Panc1 (cell line): ENCODE data around the gene KIAA1755. TPM values are rescaled to one million over a fixed set of nuclear protein-coding genes. Genes with fewer than 3 reads are reported as not detected.

Source experiments
- ATAC-seq: fragments of 200-7000 bp; cut with Tn5 transposase; 2 replicates; pipeline ENCODE4 v1.9.1; 2020; ENCODE audit warnings: mild to moderate bottlenecking, moderate library complexity
- BruUV-seq: library from RNA; stranded (reverse); fragments of 400-500 nt; replicated peaks from 2 replicates; lab custom pipeline; 2021; lab: Mats Ljungman, UMichigan
- CTCF ChIA-PET: fragments of 300-600 bp; sonication (Branson Sonifier 250); formaldehyde crosslinking; loops from one replicate; lab custom pipeline; 2022; ENCODE audit warnings: antibody characterized with exemption; lab: Charles Lee
- POLR2A ChIA-PET: fragments of 300-600 bp; sonication (Branson Sonifier 250); formaldehyde crosslinking; loops from one replicate; lab custom pipeline; 2022; ENCODE audit warnings: antibody characterized with exemption; lab: Charles Lee
- DNase-seq: peaks from one replicate; pipeline ENCODE4 v3.0.0-alpha.2; 2010; ENCODE audit warnings: low read depth, low spot score
- H3K27ac ChIP-seq: 2 replicates; pipeline ENCODE4 v1.5.1; 2011; ENCODE audit warnings: mild to moderate bottlenecking, low read length, inconsistent platforms
- H3K27me3 ChIP-seq: fragments of 200-500 bp; sonication (Bioruptor generic); 2 replicates; pipeline ENCODE4 v1.6.0; 2014; ENCODE audit warnings: low read length, inconsistent platforms; ENCODE audit not compliant: control insufficient read depth, insufficient read depth
- H3K36me3 ChIP-seq: fragments of 200-500 bp; sonication (Bioruptor generic); 2 replicates; pipeline ENCODE4 v1.5.1; 2014; ENCODE audit warnings: inconsistent platforms, mild to moderate bottlenecking, low read length, moderate library complexity; ENCODE audit not compliant: control insufficient read depth, insufficient read depth
- H3K4me1 ChIP-seq: 2 replicates; pipeline ENCODE4 v1.5.1; 2011; ENCODE audit warnings: inconsistent platforms, mild to moderate bottlenecking, low read length, moderate library complexity; ENCODE audit not compliant: control insufficient read depth, insufficient read depth
- H3K4me3 ChIP-seq, 2 experiments: 2 replicates each; pipeline ENCODE4 v1.5.1; 2011 to 2012; ENCODE audit warnings: low read depth in 2 of 2, low read length in 2 of 2, mild to moderate bottlenecking in 2 of 2, inconsistent platforms in 1 of 2, moderate library complexity in 1 of 2
- H3K9me3 ChIP-seq: fragments of 200-500 bp; sonication (Bioruptor generic); 2 replicates; pipeline ENCODE4 v1.5.1; 2014; ENCODE audit warnings: low read depth, mild to moderate bottlenecking, inconsistent platforms, low read length, moderate library complexity; ENCODE audit not compliant: control insufficient read depth, insufficient read depth
- CTCF ChIP-seq: fragments of 450-650 bp; IDR thresholded peaks from 2 replicates; pipeline ENCODE4 v1.5.1; 2017; ENCODE audit warnings: mild to moderate bottlenecking
- POLR2AphosphoS5 ChIP-seq: IDR thresholded peaks from 2 replicates; pipeline ENCODE4 v1.6.1; 2012; ENCODE audit warnings: mild to moderate bottlenecking, low read depth, low read length, moderate library complexity
- REST ChIP-seq, 2 experiments: IDR thresholded peaks; 2 replicates each; pipeline ENCODE4 v1.6.1; 2011 to 2012; ENCODE audit warnings: low read depth in 2 of 2, control low read depth in 1 of 2, low read length in 1 of 2, mild to moderate bottlenecking in 1 of 2, moderate library complexity in 1 of 2; ENCODE audit not compliant: insufficient read depth in 1 of 2
- SIN3A ChIP-seq: IDR thresholded peaks from 2 replicates; pipeline ENCODE4 v1.6.1; 2012; ENCODE audit warnings: low read depth, mild to moderate bottlenecking, low read length, moderate library complexity, borderline replicate concordance; ENCODE audit not compliant: insufficient read depth
- TCF7L2 ChIP-seq: IDR thresholded peaks from 2 replicates; pipeline ENCODE4 v1.6.1; 2011; ENCODE audit warnings: mild to moderate bottlenecking, low read depth, low read length, inconsistent platforms
- in situ Hi-C: cut with HindIII; loops from 2 replicates; pipeline ENCODE4 v1.10.0; 2016; ENCODE audit warnings: low sequenced_read_pairs, low pct_unique_long_range_greater_than_20kb
- intact Hi-C: fragments of 100-400 bp; cut with micrococcal nuclease; formaldehyde crosslinking; loops from one replicate; pipeline ENCODE4 v1.10.0; 2022; ENCODE audit not compliant: unreplicated experiment
- total RNA-seq: library from RNA; stranded (reverse); gene quantifications from one replicate; pipeline ENCODE4 v1.2.1, GENCODE V29; 2021; ENCODE audit not compliant: unreplicated experiment

KIAA1755 gene
- total RNA-seq, 1 experiment from 2014 or later = 0.08 TPM

- CTCF ChIA-PET = interaction anchor here (0.8 kb wide), 1 partner anchor 44 kb away, joined by 3 read pairs; no protein-coding TSS in a partner anchor
- ATAC-seq (no peak), DNase-seq (no peak)
- Histone ChIP-seq H3K4me1 (no peaks in the 10 kb centered on the region), H3K9me3 (no peaks in the 10 kb centered on the region), H3K27ac (no peak overlapping the region), H3K27me3 (no peaks in the 10 kb centered on the region), H3K36me3 (no peaks in the 10 kb centered on the region), H3K4me3 (no peak overlapping the region)
- POLR2A ChIA-PET = no interaction called here
- TF ChIP-seq POLR2AphosphoS5 = no peak
- no peak for TF ChIP-seq TCF7L2
- no peak for TF ChIP-seq SIN3A
- no peak for TF ChIP-seq REST (IDR thresholded peaks at IDR 0.05; ENCODE audit: insufficient read depth in 1 of 2, low read depth in 2 of 2, low read length in 1 of 2)
- no peak for TF ChIP-seq CTCF
- no TSS peak for BruUV-seq
- in situ Hi-C loops = no loop called here
- intact Hi-C loops = no loop called here
Observed at GRCh38 chr20:38278131-38278530, 17.6 kb upstream of the KIAA1755 start.

- no peak for TF ChIP-seq TCF7L2
- no peak for TF ChIP-seq POLR2AphosphoS5
- no peak for TF ChIP-seq REST (IDR thresholded peaks at IDR 0.05; ENCODE audit: insufficient read depth in 1 of 2, low read depth in 2 of 2, low read length in 1 of 2)
- TF ChIP-seq CTCF = no peak
- no peak for TF ChIP-seq SIN3A
- ATAC-seq = no peak
- Histone ChIP-seq H3K9me3 (no peaks in the 10 kb centered on the region), H3K27me3 (no peaks in the 10 kb centered on the region), H3K27ac (no peak overlapping the region), H3K36me3 (no peaks in the 10 kb centered on the region), H3K4me3 (no peak overlapping the region), H3K4me1 (no peaks in the 10 kb centered on the region)
- no TSS peak for BruUV-seq
- DNase-seq = no peak
- POLR2A ChIA-PET = interaction anchor here (0.7 kb wide), 1 partner anchor 9 kb away, joined by 5 read pairs; no protein-coding TSS in a partner anchor
- intact Hi-C loops (no loop called here), in situ Hi-C loops (no loop called here)
- CTCF ChIA-PET = interaction anchor here (0.8 kb wide), 1 partner anchor 45 kb away, joined by 3 read pairs; no protein-coding TSS in a partner anchor
Observed at GRCh38 chr20:38277691-38278090, 17.2 kb upstream of the KIAA1755 start.
